ENCODE results near the gene IL12RB1. TPM values are rescaled to one million over a fixed set of nuclear protein-coding genes. Genes with fewer than 3 reads are reported as not detected.
A peak's percentile ranks its signal among the peaks of the same experiment; 100 is the strongest.

Gene IL12RB1
- total and polyA plus RNA-seq, 5 experiments from 2014 or later: 17.5 to 32.9 (median 18.5) TPM

GRCh38 chr19:18121166-18121565 lies 34.4 kb upstream of the IL12RB1 start:
- DNase-seq (no peak), ATAC-seq (no peak)
- POLR2A ChIA-PET: interaction anchor here (0.5 kb wide), 1 partner anchor 995 kb away, joined by 3 read pairs; no protein-coding TSS in a partner anchor
- Mint-ChIP-seq H3K9me3 (no peaks in the 10 kb centered on the region), H3K4me1 (peaks cover 14 to 43% (median 30%) of the 10 kb centered on the region in 4 donors), H3K27ac (peak overlapping the region; percentile 96 to 100 (median 98)), H3K36me3 (peaks cover 0 to 44% (median 6%) of the 10 kb centered on the region in 3 donors), H3K27me3 (no peaks in the 10 kb centered on the region), H3K4me3 (peak overlapping the region in 2 of 10 donors; percentile 10 to 15)

DNA sequence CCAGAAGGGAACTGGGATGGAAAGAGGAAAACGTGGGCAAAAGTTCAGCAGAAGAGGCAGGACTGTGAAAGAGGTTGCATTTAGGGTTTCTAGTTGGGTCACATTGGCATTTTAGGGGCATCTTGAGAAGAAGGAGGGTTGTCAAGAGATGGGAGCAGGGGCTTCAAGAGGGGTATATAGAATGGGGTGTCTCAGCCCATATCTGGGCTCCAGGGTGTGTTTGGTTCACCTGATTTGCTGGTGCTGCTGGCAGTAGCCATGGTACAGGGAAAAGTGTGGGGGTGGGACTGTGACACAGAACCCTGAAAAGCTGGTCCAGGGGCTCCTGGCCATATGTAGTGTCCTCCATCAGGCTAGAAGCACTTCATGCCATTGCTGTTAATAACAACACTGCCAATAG lies 33.4 kb upstream of the IL12RB1 start:
- DNase-seq (no peak), ATAC-seq (no peak)
- peak overlapping the region; percentile 96 to 100 (median 98) for H3K27ac Mint-ChIP-seq
- no peaks in the 10 kb centered on the region for H3K9me3 Mint-ChIP-seq
- H3K27me3 Mint-ChIP-seq: no peaks in the 10 kb centered on the region
- POLR2A ChIA-PET: interaction anchor here (0.5 to 4.1 kb wide), 12 partner anchors 9 to 160 kb away, joined by 3 to 54 read pairs (median 4); partner anchors contain the start of genes ARRDC2, IL12RB1, JUND and MAST3
- H3K36me3 Mint-ChIP-seq: peaks cover 0 to 37% (median 6%) of the 10 kb centered on the region in 3 donors
- peak overlapping the region; percentile 79 to 95 (median 90) for H3K4me3 Mint-ChIP-seq
- peaks cover 14 to 46% (median 34%) of the 10 kb centered on the region in 4 donors for H3K4me1 Mint-ChIP-seq

DNA sequence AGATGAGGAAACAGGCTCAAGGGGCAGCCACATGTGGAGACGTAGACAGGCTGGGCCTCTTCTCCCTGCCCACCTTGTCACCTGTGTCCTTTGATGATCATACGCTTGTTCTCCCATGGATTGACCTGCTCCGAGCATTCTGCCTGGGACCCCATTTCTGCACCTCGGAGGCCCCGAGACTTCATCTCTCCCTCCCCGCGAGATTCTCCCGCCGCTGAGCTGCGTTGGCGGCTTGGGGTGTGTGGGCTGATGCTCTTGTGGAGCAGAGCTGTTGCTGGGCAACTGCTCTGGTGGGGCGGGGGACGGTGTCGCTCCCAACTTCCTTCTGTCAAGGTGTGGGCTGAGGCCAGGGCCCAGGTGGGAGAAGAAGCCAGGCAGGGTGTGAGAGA lies 33.0 kb upstream of the IL12RB1 start:
- H3K27ac Mint-ChIP-seq: peak overlapping the region; percentile 96 to 100 (median 98)
- peak; percentile 30 to 84 (median 68) for DNase-seq
- ATAC-seq: peak; percentile 56 to 69
- POLR2A ChIA-PET: interaction anchor here (0.5 to 4.1 kb wide), 14 partner anchors 9 to 161 kb away, joined by 3 to 54 read pairs (median 4); partner anchors contain the start of genes ARRDC2, IL12RB1, JUND and MAST3
- H3K4me3 Mint-ChIP-seq: peak overlapping the region; percentile 79 to 95 (median 90)
- H3K4me1 Mint-ChIP-seq: peaks cover 16 to 48% (median 36%) of the 10 kb centered on the region in 4 donors
- peaks cover 0 to 34% (median 6%) of the 10 kb centered on the region in 3 donors for H3K36me3 Mint-ChIP-seq
- no peaks in the 10 kb centered on the region for H3K9me3 Mint-ChIP-seq
- H3K27me3 Mint-ChIP-seq: no peaks in the 10 kb centered on the region

DNA sequence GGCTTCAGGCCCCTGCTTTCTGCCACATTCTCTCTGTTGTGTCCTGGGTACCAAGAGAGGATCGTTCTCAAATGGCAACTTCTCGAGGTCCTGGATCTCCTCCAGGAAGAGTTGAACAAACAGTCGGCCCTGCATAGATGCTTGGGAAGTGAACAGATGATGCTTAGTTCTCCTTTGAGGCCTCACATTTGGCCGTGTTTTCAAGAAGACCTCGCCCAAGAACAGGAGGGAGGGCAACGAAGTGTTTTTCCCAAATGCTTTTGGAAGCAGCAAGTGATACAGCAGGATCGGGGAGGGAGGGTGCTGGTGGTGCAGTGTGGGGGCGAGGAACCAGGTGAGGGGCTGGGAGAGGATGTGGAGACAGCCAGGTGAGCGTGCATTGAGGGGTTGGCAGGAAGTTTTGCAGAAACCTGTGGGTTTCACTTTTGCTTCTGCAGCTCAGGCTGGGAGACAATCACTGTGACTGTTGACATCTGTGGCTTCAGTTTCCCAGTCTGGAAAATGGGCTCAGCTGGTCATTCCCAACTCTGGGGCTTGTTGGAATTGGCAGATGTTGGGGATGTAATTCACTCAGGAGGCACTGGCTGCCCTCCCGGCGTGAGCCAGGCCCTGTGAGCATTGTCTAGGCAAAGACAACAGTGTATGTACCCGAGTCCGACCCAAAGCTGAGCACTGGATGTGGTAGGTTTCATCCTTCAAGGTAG lies 32.4 kb upstream of the IL12RB1 start:
- POLR2A ChIA-PET: interaction anchor here (0.5 to 4.1 kb wide), 17 partner anchors 9 to 259 kb away, joined by 3 to 54 read pairs (median 4); partner anchors contain the start of genes ARRDC2, IL12RB1, JUND and MAST3
- peak overlapping the region; percentile 79 to 95 (median 90) for H3K4me3 Mint-ChIP-seq
- peak; percentile 57 to 67 for ATAC-seq
- peaks cover 16 to 48% (median 38%) of the 10 kb centered on the region in 4 donors for H3K4me1 Mint-ChIP-seq
- DNase-seq: peak; percentile 30 to 79 (median 62)
- peak overlapping the region; percentile 96 to 100 (median 98) for H3K27ac Mint-ChIP-seq
- no peaks in the 10 kb centered on the region for H3K9me3 Mint-ChIP-seq
- H3K36me3 Mint-ChIP-seq: peaks cover 0 to 29% (median 6%) of the 10 kb centered on the region in 3 donors
- H3K27me3 Mint-ChIP-seq: no peaks in the 10 kb centered on the region

GRCh38 chr19:18118420-18119012 lies 31.8 kb upstream of the IL12RB1 start:
- H3K9me3 Mint-ChIP-seq: no peaks in the 10 kb centered on the region
- H3K36me3 Mint-ChIP-seq: peaks cover 0 to 24% (median 5%) of the 10 kb centered on the region in 3 donors
- peaks cover 17 to 48% (median 38%) of the 10 kb centered on the region in 4 donors for H3K4me1 Mint-ChIP-seq
- peak overlapping the region; percentile 79 to 95 (median 90) for H3K4me3 Mint-ChIP-seq
- H3K27me3 Mint-ChIP-seq: no peaks in the 10 kb centered on the region
- ATAC-seq (no peak), DNase-seq (no peak)
- POLR2A ChIA-PET: interaction anchor here (0.6 to 4.1 kb wide), 13 partner anchors 10 to 259 kb away, joined by 3 to 54 read pairs (median 5); partner anchors contain the start of genes ARRDC2, IL12RB1, JUND and PIK3R2
- peak overlapping the region; percentile 96 to 100 (median 98) for H3K27ac Mint-ChIP-seq

- peak overlapping the region; percentile 79 to 95 (median 90) for H3K4me3 Mint-ChIP-seq
- no peaks in the 10 kb centered on the region for H3K9me3 Mint-ChIP-seq
- POLR2A ChIA-PET: interaction anchor here (0.6 to 4.1 kb wide), 10 partner anchors 9 to 258 kb away, joined by 3 to 54 read pairs (median 9); partner anchors contain the start of genes ARRDC2, IL12RB1, JUND and PIK3R2
- ATAC-seq (peak; percentile 69 to 73), DNase-seq (peak; percentile 92 to 98 (median 96))
- H3K4me1 Mint-ChIP-seq: peaks cover 18 to 48% (median 40%) of the 10 kb centered on the region in 4 donors
- peaks cover 0 to 19% (median 4%) of the 10 kb centered on the region in 3 donors for H3K36me3 Mint-ChIP-seq
- H3K27ac Mint-ChIP-seq: peak overlapping the region; percentile 95 to 100 (median 98)
- no peaks in the 10 kb centered on the region for H3K27me3 Mint-ChIP-seq
Observed at GRCh38 chr19:18117692-18118378, 31.1 kb upstream of the IL12RB1 start.

GRCh38 chr19:18117364-18117691 lies 30.6 kb upstream of the IL12RB1 start:
- no peak for DNase-seq
- POLR2A ChIA-PET: interaction anchor here (0.8 to 4.1 kb wide), 6 partner anchors 9 to 163 kb away, joined by 3 to 54 read pairs (median 20); partner anchors contain the start of genes ARRDC2, IL12RB1, JUND and PIK3R2
- no peak for ATAC-seq
- H3K36me3 Mint-ChIP-seq: peaks cover 0 to 15% (median 0%) of the 10 kb centered on the region in 3 donors
- H3K9me3 Mint-ChIP-seq: no peaks in the 10 kb centered on the region
- peak overlapping the region; percentile 70 to 88 (median 79) for H3K4me3 Mint-ChIP-seq
- H3K4me1 Mint-ChIP-seq: peaks cover 21 to 50% (median 44%) of the 10 kb centered on the region in 4 donors
- H3K27ac Mint-ChIP-seq: peak overlapping the region; percentile 83 to 95 (median 93)
- no peaks in the 10 kb centered on the region for H3K27me3 Mint-ChIP-seq

GRCh38 chr19:18114483-18114882 lies 27.7 kb upstream of the IL12RB1 start:
- Mint-ChIP-seq H3K4me1 (peaks cover 15 to 46% (median 41%) of the 10 kb centered on the region in 4 donors), H3K27ac (no peak overlapping the region), H3K4me3 (peak overlapping the region in 1 of 10 donors; percentile 22), H3K36me3 (peaks cover 0 to 5% (median 0%) of the 10 kb centered on the region in 3 donors), H3K27me3 (no peaks in the 10 kb centered on the region), H3K9me3 (no peaks in the 10 kb centered on the region)
- POLR2A ChIA-PET: interaction anchor here (0.6 to 8.3 kb wide), 2 partner anchors 24 to 106 kb away, joined by 3 to 135 read pairs; partner anchors contain the start of gene IL12RB1
- ATAC-seq: no peak
- DNase-seq: no peak

DNA sequence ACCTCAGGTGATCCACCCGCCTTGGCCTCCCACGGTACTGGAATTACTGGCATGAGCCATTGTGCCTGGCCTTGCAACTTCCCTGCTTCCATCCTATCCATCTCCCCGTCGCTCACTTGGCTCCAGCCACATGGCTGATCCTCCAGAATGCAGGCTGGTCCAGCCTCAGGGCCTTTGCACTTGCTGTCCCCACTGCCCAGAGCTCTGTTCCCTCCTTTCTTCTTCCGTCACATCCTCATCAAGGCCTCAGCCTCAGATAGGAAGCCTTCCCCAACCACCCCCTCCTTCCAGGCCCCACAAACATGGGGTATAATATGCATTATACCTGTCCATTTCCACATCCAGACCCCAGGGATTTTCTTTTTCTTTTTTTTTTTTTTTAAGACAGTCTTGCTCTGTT lies 27.1 kb upstream of the IL12RB1 start:
- Mint-ChIP-seq H3K27me3 (no peaks in the 10 kb centered on the region), H3K4me3 (no peak overlapping the region), H3K36me3 (peaks cover 0 to 5% (median 0%) of the 10 kb centered on the region in 3 donors), H3K27ac (peak overlapping the region in 1 of 10 donors; percentile 79), H3K9me3 (no peaks in the 10 kb centered on the region), H3K4me1 (peaks cover 13 to 46% (median 41%) of the 10 kb centered on the region in 4 donors)
- ATAC-seq (no peak), DNase-seq (no peak)
- POLR2A ChIA-PET: interaction anchor here (0.6 to 8.3 kb wide), 2 partner anchors 24 to 106 kb away, joined by 3 to 135 read pairs; partner anchors contain the start of gene IL12RB1

- POLR2A ChIA-PET: interaction anchor here (0.8 to 8.3 kb wide), 3 partner anchors 15 to 38 kb away, joined by 3 to 135 read pairs (median 26); partner anchors contain the start of genes IL12RB1, MAST3 and PIK3R2
- peak; percentile 28 to 30 for ATAC-seq
- Mint-ChIP-seq H3K9me3 (no peaks in the 10 kb centered on the region), H3K27ac (peak overlapping the region in 3 of 10 donors; percentile 41 to 77 (median 76)), H3K27me3 (no peaks in the 10 kb centered on the region), H3K4me3 (peak overlapping the region in 2 of 10 donors; percentile 26 to 29), H3K4me1 (peaks cover 18 to 47% (median 41%) of the 10 kb centered on the region in 4 donors), H3K36me3 (peaks cover 0 to 5% (median 0%) of the 10 kb centered on the region in 3 donors)
- DNase-seq: peak; percentile 51 to 84 (median 68)
Observed at GRCh38 chr19:18112989-18113478, 26.3 kb upstream of the IL12RB1 start.

DNA sequence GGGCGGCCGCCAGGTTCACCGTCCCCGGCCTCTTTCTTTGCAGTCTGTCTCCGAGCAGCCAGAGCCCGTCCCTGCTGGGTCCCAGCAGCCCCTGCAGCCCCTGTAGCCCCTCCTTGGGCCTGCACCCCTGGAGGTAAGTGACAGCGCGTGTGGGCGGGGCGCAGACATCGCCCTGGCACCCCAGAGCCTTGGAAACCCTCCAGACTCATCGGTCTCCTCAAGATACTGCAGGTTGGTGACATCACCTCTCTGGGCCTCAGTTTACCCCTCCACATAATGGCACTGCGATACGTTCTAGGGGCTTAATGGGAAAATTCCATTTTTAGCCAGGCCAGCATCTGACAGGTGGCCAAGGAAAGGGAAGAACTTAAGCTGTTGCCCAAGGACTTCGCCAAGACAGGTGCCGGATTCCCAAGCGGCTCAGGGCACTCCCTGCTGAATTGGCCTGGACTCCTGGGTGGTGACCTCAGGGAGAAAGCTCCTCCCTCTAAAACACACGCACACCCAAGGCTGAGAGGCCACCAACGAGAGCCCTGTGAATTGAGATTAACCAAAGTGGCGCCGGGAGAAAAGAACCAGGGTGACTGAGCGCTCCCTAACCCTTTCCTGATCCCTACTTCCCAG lies 24.0 kb upstream of the IL12RB1 start:
- peak overlapping the region in 4 of 10 donors; percentile 40 to 75 (median 59) for H3K27ac Mint-ChIP-seq
- peak overlapping the region; percentile 50 to 81 (median 69) for H3K4me3 Mint-ChIP-seq
- H3K4me1 Mint-ChIP-seq: peaks cover 14 to 47% (median 31%) of the 10 kb centered on the region in 4 donors
- POLR2A ChIA-PET: interaction anchor here (1.0 to 8.3 kb wide), 8 partner anchors 8 to 178 kb away, joined by 3 to 135 read pairs (median 20); partner anchors contain the start of genes CCDC124, IL12RB1, MAST3 and PIK3R2
- DNase-seq: no peak
- no peaks in the 10 kb centered on the region for H3K27me3 Mint-ChIP-seq
- ATAC-seq: peak; percentile 18
- H3K36me3 Mint-ChIP-seq: peaks cover 0 to 5% (median 0%) of the 10 kb centered on the region in 3 donors
- H3K9me3 Mint-ChIP-seq: no peaks in the 10 kb centered on the region
